Left colon (tissue), 2 donors: ENCODE measurements around the gene NRXN3. TPM values are rescaled to one million over a fixed set of nuclear protein-coding genes. Genes with fewer than 3 reads are reported as not detected.
A peak's percentile ranks its signal among the peaks of the same experiment; 100 is the strongest.

Experiments used
- ATAC-seq: fragments of 200-7000 bp; cut with Tn5 transposase; one replicate; pipeline ENCODE4 v1.9.1; 2020; ENCODE audit warnings: mild to moderate bottlenecking, moderate library complexity
- DNase-seq, 2 donors: peaks; one replicate each; pipeline ENCODE4 v3.0.0-alpha.2; 2020
- intact Hi-C, 2 donors: fragments of 100-400 bp; cut with DNase I in 1 of 2; cut with micrococcal nuclease in 1 of 2; formaldehyde crosslinking; loops; one replicate each; pipeline versions ENCODE4 v1.11.2 to v1.14.0; 2022; cut with DNase I, micrococcal nuclease
- total RNA-seq, 2 donors: library from RNA; stranded (reverse); fragmentation: NEBNext Ultra II Directional; extraction: Animal tissue kit (Norgen Biotek cat#: 25700); gene quantifications; one replicate each; pipeline ENCODE4 v1.2.1, GENCODE V29; 2021
- donor health status: DM: no; HTN: no; CAD: no.
- donor health status: DM: yes; HTN: yes; CAD: no.

Gene NRXN3
- total RNA-seq, 2 donors from 2014 or later = 1.8 to 5.6 TPM

DNA sequence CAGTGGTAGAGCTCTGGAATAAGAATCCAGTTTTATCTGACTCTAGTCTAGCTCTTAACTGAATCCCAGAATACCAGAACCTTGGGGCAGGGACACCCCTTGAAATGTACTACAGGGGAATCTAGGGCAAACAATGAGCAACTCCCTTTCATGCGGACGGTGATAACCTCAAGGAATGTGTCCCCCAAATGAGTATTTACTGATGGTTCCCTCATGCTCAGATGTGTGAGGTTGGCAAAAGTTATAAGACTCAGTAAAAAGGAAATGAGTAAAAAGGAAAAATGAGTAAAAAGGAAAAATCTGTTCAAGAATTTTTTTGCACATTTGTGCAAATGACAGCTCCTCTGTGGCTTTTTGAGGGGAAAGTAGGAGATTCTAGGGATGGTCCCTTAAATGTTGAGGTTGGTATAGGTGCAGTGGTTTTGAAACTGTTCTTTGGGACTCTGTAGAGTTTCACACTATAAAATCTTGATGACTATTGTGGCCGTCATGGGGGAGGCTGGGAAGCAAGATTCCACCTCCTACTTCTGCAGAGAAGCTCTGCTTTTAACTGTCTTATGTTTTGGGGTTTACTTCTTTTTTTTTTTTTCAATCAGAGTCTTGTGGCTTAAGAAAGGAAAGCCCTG lies 58.6 kb downstream of the NRXN3 start:
- DNase-seq (no peak), ATAC-seq (no peak)
- intact Hi-C loops = no loop called here

DNA sequence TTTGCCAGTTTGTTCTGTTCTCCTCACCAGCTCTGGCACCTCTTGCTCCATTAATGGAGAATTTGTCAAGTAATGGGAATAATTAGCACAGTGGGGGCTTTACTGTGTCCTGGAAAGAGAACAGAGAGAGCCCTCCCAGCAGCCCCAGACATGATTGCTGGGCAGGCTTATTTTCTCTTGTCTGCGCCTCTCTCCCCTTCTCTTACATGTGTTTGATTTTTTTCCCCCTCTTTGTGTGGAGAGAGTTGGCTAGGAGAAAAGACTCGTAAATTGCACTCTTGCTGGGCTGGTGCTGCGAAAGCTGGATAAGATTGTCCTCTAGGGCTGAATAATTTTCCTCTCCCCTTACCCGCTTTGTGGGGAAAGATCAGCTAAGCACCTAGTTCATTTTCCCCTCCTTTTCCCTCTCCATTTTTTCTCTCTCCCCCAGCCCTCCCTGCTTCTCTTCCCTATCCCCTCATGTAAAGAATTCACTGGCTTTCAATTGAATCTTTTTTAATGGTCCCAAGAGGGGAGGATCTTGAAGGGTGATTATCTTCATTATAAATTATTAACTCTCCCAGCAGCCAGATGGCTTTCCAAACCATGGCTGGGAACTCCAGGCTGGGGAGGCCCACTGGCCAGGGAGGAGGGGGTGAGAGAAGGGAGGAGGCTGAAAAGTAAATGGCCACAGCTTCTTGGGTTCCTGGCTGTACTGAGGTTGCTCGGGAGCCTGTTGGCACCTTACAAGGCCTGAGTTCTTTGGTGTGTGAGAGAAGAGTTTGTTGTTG lies 62.2 kb downstream of the NRXN3 start:
- intact Hi-C loops = no loop called here
- ATAC-seq = no peak
- DNase-seq = no peak

DNA sequence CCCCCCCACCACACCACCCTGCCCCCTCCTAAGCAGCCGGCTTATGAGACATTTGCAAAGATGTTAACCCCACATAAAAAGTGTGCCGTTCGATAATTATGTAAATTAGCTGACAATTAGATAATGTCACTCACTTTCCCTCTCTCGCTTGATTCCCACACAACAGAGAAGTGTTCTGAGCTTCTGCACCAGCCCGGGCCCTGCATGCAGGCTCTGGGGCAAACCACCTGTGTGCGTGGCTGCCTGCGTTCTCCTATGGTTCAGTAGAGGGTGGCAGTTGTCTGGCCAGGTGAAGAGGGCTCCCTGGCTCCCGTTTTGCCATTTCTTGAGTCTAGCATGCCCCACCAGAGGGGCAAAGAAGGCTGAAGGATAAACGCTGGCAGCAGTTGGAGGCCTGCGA lies 68.0 kb downstream of the NRXN3 start:
- no peak for DNase-seq
- intact Hi-C loops = no loop called here
- no peak for ATAC-seq

DNA sequence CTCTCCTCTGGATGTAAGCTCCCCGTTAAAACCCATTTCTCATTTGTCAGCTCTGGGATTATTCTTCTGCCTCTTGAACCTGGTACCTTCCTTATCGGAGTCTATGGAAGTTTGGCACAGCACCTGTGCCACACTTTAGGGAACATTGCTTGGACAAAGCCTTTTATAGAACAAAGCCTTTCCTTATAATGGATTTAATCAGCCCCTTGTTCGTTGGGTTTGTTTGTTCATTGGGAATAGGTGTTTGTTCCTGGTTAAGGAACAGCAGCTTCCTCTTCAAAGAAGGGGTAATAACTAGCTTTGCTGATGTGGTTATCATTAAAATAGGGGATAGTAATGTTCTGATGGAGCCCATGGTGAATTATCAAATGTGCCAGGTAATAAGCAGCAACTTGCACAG lies 70.4 kb downstream of the NRXN3 start:
- intact Hi-C loops = no loop called here
- DNase-seq (no peak), ATAC-seq (peak; percentile 57)

DNA sequence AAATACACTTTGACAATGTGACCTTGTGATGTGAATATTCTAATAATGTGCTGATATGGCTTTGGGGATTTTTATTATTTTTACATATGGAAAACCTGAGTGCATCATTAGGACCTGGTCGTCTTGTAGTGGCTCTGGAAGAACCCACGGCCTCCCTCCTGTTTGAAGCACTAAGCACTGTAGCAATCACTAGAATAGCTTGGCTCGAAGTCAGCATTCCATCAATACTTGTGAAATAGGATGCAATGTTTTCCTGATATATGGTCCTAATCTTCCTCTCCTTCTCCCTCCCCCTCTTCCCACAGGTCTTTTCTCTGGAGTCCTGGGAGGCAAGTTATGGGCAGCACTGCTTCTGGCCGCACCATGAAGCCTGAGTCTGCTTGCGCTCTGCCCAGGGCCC lies 71.9 kb downstream of the NRXN3 start:
- DNase-seq = no peak
- intact Hi-C loops = no loop called here
- no peak for ATAC-seq

DNA sequence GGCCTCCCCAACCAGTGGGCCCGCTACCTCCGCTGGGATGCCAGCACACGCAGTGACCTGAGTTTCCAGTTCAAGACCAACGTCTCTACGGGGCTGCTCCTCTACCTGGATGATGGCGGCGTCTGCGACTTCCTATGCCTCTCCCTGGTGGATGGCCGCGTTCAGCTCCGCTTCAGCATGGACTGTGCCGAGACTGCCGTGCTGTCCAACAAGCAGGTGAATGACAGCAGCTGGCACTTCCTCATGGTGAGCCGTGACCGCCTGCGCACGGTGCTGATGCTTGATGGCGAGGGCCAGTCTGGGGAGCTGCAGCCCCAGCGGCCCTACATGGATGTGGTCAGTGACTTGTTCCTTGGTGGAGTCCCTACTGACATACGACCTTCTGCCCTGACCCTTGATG lies 73.0 kb downstream of the NRXN3 start:
- intact Hi-C loops = no loop called here
- DNase-seq (no peak), ATAC-seq (no peak)

DNA sequence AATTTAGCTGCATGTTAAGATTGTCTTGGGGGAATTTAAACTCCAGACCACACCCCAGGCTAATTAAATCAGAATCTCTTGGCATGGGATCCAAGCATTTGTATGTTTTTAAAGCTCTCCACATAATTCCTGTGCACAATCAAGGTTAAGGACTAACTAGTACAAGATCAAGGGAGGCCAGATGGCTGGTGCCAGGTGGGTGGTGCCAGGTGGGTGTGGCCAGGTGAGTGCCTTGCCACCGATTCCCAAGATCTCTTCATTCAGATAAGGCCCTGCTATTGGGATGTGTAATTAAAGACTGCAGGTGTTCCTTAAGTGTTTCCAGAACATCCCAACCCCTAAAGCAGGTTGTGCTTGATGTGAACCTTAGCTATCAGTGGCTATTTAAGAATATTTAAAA lies 75.1 kb downstream of the NRXN3 start:
- intact Hi-C loops = no loop called here
- DNase-seq (peak; percentile 60 to 69), ATAC-seq (peak; percentile 93)

DNA sequence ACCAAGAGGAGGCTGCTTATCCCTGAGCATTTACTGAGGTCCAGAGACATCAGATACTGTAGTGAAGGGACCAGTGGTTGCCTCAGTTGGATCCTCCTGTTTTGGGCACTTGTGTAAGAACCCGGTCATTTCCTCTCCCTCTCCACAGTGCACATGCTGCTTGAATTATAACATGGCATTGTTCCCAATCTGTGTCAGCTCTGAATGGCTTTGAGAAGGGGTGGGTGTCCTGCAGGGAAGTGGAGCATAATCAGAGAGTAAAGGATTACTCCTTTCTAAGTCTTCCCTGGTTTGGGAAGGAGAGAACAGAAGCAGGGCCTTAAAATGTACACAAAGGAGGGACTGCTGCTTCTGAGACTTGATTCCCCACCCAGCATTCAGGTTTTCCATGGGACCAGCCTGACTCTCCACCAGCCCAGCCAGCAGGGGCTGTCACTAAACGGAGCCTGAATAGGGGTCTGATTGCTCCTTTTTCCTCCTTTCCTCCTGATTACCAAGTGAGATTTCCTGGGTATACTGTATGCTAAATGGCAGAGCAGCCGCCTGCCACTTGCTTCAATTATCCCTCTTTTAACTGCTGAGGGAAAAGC lies 78.4 kb downstream of the NRXN3 start:
- DNase-seq = no peak
- intact Hi-C loops = no loop called here
- ATAC-seq = no peak

DNA sequence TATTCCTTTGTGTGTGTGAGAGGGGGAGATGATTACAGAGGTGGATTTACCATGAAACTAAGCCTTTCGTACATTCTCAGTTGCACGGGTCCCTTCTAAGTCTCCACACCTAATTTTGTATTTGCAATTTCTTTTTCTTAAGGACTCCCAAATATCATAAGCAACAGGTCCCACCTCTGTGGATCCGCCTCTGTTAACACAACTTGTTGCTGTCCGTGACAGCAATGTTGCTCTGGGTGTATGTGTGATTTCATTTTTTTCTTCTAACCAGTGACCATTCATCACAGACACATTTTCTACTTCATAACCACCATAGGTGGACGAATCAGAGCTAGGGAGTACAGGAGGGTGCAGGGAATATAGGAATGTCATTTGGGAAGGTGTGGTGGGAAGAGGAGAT lies 81.1 kb downstream of the NRXN3 start:
- intact Hi-C loops = no loop called here
- DNase-seq = no peak
- ATAC-seq = no peak

DNA sequence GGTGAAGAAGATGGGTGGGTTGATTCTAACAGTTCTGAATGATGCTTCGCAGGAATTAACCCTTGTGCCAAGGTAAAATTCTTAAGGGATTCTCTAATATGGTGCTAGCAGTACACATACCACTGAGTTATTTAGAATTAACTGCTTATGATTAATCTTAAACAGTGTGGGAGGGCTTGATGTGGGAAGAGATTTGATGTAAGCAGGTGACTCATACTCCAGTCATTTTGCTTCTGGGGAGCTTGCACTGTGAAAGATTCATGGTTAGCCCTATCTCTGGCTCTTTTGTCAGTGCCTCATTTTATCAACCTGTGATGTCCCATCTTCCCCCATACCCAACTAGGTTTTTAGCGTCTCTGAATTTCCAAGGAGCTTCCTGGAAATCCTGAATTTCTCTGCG lies 83.8 kb downstream of the NRXN3 start:
- no peak for ATAC-seq
- intact Hi-C loops = no loop called here
- DNase-seq = no peak

DNA sequence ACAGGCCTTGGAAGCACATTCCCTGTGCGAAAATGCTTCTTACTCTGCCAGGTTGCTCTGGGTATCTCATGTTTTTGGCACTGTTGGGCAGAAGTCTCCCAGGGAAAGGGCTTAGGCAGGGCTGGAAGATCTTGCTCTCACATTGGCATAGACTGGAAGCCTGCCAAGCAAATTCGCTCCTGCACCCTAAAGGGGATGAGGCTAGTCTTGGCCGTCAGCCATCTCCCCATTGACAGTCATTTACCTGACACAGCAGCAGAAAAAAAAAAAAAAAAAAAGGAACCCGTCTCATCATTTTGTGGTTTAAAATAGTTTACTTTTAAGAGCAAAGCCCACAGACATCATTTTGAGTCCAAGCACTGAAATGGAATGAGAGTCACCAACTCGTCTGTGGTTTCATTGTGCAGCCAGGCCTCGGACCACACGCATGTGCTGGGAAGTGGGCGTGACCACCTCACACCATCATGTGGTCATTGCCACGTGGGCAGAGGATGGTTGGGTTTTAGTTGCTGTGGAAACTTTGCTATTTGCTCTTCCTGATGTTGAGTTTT lies 84.8 kb downstream of the NRXN3 start:
- intact Hi-C loops = no loop called here
- DNase-seq (peak in 1 of 2 donors; percentile 25), ATAC-seq (no peak)

DNA sequence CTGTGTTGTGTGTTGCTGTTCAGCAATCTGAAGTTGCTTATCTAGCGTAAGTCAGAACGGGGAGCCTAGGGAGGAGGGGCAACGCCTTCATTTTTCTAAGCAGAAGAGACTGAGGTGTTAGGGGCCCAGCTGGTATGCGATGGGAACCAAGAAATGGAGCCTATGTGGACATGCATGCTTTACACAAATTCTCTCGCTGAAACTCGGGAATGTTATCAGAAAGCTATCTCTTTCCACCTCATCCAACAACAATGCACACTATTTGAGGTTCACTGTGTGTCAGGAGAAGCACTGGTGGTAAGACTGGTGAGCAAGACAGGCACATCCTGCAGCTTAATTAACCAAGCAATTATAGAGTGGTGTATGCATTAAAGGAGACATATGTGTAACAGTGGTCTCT lies 89.7 kb downstream of the NRXN3 start:
- ATAC-seq (no peak), DNase-seq (no peak)
- intact Hi-C loops = no loop called here

DNA sequence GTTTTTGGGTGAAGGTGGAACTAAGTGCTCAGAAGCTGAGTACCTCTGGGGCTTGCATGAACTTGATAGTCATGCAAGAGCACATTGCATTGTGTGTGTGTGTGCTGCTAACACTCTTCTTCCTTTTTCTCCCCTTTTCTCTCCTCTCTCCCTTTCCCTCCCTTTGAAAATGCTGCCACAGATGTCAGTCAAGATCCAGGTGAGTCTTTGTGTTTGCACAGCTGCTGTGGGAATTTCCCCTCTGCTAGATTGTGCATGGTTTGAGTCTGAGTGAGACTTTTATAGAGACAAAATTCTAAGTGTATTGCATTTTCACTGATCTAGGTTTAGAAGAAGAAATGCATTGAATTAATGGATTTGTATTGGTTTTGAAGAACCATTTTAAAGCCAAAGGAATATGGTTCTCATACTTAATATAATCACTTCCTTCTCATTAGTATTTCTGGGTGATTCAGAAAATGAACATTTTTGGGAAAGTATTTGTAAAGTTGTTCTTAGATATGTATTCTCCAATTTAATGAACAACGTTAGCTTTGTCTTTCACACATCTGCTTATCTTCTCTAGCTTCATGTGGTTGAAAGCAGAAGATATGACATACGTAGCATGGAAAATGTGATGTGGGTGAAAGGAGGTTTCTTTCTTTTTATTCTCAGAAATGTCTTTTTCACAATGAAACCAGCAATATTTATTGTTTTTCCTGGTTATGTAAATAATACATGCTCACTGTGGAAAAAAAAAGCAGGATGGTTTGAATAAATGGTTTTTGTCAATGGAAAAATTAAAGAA lies 108.5 kb downstream of the NRXN3 start:
- no peak for DNase-seq
- ATAC-seq = peak; percentile 34
- intact Hi-C loops = no loop called here

DNA sequence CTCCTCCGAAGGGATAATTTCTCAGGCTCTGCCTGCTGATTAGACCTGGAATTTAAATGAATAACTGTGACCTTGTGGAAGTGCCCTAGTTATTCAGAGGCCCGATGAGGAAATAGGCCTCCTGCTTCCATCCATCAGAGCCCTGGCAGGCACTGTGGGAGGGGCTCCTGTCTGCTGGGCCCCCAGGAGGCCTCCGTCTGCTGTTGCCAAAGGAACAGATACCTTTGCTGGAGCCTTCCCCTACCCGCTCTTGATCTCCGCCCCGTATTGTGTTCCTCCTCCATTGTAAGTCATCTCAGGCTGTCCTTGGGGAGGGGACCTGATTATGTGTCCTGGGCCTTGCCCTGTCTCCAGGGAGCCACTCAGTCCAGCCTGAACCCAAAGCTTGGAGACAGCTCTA lies 112.3 kb downstream of the NRXN3 start:
- intact Hi-C loops = no loop called here
- ATAC-seq (no peak), DNase-seq (no peak)

DNA sequence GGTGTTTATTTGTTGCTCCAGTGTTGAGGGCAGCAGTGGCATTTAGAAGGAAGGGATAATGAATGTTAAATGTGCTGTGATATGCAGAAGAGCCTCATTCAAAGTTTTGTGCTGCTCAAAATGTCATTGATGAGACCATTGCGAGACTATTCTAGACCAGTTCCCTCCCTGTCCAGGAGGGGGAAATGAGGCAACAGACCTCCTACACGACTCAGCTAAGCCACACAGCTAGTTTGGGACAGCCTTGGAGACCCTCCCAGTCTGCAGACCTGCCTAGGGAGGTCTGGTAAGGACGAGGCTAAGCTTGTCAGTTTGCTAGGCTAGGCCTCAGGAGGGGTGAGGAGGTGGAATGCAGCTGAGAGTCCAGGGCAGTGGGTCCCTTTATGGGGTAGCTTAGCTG lies 116.0 kb downstream of the NRXN3 start:
- intact Hi-C loops = no loop called here
- ATAC-seq = no peak
- DNase-seq = no peak

DNA sequence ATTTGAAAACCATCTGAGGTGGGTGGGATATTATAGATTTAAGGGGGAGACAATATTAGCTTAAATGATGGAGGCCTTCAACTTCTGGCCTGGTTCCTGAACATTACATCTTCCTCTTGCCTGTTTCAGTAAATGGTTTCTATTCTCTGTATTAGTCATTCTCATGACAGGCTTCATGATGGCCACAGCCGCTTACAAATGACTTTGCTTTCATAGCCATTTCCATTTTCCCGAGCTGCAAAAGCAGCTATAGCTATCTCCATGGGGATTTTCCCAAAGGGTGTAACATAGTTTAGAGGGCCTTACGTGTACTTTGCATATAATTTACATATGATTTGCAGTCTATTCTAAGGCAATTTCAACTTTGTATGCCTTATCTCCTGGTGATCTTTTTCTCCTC lies 121.8 kb downstream of the NRXN3 start:
- DNase-seq (no peak), ATAC-seq (no peak)
- intact Hi-C loops = no loop called here

DNA sequence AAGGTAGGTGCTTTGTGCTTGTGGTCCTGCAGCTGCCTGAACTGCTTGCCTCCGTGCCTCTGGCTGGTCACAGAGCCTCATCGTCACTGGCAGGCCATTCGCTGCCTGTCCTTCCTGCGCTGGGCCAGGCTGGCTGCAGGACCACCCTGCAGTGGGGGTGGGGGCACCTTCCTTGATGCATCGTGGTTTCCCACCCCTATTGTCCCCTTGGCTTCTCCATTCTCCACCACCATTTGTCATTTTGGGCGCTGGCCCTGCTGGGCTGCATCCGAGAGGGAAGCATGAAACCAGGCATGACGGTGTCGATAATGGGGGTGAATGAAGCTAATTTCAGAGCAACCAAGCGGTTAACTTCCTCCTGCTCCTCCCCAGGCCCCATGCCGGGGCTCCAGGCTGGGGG lies 127.7 kb downstream of the NRXN3 start:
- intact Hi-C loops = no loop called here
- no peak for ATAC-seq

DNA sequence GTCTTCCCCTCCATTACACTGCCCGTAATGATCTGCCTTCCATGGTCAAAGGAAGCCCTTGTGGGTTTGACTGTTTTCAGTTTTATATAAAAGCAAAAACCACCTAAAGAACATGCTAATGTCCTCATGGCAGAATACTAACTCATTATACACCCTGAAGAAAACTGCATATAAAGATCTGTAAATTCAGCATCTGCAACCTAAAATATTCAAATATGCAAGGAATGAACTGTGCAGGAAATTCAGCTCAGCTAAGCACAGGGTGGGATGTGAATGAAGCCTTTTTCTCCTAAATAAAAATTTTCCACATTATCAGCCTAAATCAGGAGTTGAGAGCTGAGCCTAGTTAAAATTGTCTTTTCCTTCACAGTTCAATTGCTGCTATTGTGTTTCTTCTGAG lies 128.1 kb downstream of the NRXN3 start:
- no peak for ATAC-seq

More for the DNA sequence above, 127.7 kb downstream of the NRXN3 start:
- DNase-seq = no peak

DNA sequence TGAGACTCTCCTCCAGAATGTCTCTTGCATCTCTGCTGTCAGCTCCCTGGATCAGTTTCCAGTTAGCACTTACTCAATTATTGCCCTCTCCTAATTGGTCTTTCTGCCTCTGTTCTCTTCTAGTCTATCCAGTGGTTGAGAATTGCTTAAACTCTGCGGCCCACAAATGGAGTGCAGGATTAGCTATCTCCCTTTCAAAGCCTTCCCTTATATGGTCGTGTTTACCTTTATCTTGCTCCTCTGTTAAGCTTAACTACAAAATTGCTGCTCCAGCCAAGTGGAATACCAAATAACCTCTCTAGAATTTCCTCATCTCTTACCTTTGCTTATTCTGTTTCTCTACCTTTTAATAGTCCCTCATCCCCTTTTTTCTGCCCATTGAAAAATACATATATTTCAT lies 132.7 kb downstream of the NRXN3 start:
- intact Hi-C loops = no loop called here
- DNase-seq (no peak), ATAC-seq (no peak)

More for the DNA sequence above, 128.1 kb downstream of the NRXN3 start:
- DNase-seq = no peak
- intact Hi-C loops = no loop called here
